HL-60 (cell line): Measurements from ENCODE around the gene HPCAL1.

ENCODE experiments used
- DNase-seq, 2 experiments: peaks; one replicate each; pipeline ENCODE4 v3.0.0-alpha.2; 2010 to 2020; ENCODE audit warnings: low read depth in 1 of 2, low spot score in 1 of 2
- H3K27ac ChIP-seq: fragments of 250-450 bp; sonication (Bioruptor Pico); replicated peaks from 2 replicates; pipeline ENCODE4 v1.5.1; 2020; ENCODE audit warnings: mild to moderate bottlenecking, moderate library complexity
- H3K27me3 ChIP-seq: fragments of 250-450 bp; sonication (Bioruptor Pico); 2 replicates; pipeline ENCODE4 v1.5.1; 2021; ENCODE audit warnings: mild to moderate bottlenecking, moderate library complexity; ENCODE audit not compliant: insufficient read depth, poor library complexity, severe bottlenecking
- H3K4me3 ChIP-seq: replicated peaks from 2 replicates; pipeline ENCODE4 v1.5.1; 2011; ENCODE audit warnings: mild to moderate bottlenecking, control low read depth, low read length; ENCODE audit not compliant: insufficient read depth
- GABPA ChIP-seq: IDR thresholded peaks from 2 replicates; pipeline ENCODE4 v1.6.1; 2012; ENCODE audit warnings: low read depth
- POLR2AphosphoS5 ChIP-seq: IDR thresholded peaks from 2 replicates; pipeline ENCODE4 v1.6.1; 2012; ENCODE audit warnings: low read depth
- SPI1 ChIP-seq: IDR thresholded peaks from 2 replicates; pipeline ENCODE4 v1.6.1; 2012; ENCODE audit warnings: low read depth, mild to moderate bottlenecking, borderline replicate concordance
- TF ChIP-seq, protein P1 (sequence below): IDR thresholded peaks from 2 replicates; pipeline ENCODE4 v1.6.1; 2012; ENCODE audit warnings: low read depth; ENCODE audit not compliant: insufficient replicate concordance
- TF ChIP-seq, protein P2 (sequence below): IDR thresholded peaks from one replicate; pipeline ENCODE4 v1.5.1; 2011; ENCODE audit warnings: low read length, control low read depth, inconsistent platforms; ENCODE audit not compliant: insufficient read depth

The HPCAL1 gene

DNA sequence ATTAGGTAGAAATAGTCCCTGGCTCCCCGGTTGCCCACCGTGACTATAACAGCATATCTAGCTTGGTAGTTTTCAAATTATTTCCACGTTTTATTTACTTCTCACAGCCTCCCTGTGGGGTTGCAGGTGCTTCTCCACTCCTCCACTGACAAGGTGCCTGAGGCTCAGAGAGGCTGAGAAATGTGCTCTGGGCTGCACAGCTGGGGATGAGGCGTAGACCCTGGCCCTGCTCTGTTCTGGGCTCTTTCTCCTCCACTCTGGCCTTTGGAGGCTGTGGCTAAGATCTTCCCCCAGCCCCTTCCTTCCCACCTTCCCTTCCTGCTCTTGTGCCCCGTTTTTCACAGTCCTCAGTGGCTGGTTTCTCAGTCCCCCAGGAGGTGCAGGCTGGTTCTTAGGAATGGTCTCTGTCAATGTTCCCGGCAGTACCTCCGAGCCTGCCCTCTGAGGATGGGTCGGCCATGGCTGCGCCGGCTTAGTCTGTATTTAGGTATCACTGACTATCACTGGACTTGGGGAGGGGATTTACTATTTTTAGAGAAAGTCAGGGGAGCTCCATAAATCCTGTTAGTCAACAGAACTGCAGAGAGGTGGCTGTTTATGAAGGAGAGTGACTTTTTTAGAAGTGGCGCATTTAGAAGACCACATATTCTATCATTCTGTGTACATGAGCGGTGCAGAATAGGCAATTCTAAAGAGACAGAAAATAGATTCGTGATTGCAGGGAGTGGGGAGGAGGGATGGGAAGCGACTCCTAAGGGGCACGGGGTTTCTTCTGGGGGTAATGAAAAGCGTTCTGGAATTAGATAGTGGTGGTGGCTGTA lies 35.0 kb downstream of the HPCAL1 start:
- no peak overlapping the region for H3K4me3 ChIP-seq
- no peaks in the 10 kb centered on the region for H3K27me3 ChIP-seq
- DNase-seq = no peak
- no peak overlapping the region for H3K27ac ChIP-seq
- TF ChIP-seq POLR2AphosphoS5 = no peak
- no peak for TF ChIP-seq SPI1
- TF ChIP-seq GABPA = no peak
- TF ChIP-seq, protein P1, sequence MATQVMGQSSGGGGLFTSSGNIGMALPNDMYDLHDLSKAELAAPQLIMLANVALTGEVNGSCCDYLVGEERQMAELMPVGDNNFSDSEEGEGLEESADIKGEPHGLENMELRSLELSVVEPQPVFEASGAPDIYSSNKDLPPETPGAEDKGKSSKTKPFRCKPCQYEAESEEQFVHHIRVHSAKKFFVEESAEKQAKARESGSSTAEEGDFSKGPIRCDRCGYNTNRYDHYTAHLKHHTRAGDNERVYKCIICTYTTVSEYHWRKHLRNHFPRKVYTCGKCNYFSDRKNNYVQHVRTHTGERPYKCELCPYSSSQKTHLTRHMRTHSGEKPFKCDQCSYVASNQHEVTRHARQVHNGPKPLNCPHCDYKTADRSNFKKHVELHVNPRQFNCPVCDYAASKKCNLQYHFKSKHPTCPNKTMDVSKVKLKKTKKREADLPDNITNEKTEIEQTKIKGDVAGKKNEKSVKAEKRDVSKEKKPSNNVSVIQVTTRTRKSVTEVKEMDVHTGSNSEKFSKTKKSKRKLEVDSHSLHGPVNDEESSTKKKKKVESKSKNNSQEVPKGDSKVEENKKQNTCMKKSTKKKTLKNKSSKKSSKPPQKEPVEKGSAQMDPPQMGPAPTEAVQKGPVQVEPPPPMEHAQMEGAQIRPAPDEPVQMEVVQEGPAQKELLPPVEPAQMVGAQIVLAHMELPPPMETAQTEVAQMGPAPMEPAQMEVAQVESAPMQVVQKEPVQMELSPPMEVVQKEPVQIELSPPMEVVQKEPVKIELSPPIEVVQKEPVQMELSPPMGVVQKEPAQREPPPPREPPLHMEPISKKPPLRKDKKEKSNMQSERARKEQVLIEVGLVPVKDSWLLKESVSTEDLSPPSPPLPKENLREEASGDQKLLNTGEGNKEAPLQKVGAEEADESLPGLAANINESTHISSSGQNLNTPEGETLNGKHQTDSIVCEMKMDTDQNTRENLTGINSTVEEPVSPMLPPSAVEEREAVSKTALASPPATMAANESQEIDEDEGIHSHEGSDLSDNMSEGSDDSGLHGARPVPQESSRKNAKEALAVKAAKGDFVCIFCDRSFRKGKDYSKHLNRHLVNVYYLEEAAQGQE = no peak
- TF ChIP-seq, protein P2, sequence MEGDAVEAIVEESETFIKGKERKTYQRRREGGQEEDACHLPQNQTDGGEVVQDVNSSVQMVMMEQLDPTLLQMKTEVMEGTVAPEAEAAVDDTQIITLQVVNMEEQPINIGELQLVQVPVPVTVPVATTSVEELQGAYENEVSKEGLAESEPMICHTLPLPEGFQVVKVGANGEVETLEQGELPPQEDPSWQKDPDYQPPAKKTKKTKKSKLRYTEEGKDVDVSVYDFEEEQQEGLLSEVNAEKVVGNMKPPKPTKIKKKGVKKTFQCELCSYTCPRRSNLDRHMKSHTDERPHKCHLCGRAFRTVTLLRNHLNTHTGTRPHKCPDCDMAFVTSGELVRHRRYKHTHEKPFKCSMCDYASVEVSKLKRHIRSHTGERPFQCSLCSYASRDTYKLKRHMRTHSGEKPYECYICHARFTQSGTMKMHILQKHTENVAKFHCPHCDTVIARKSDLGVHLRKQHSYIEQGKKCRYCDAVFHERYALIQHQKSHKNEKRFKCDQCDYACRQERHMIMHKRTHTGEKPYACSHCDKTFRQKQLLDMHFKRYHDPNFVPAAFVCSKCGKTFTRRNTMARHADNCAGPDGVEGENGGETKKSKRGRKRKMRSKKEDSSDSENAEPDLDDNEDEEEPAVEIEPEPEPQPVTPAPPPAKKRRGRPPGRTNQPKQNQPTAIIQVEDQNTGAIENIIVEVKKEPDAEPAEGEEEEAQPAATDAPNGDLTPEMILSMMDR = no peak

DNA sequence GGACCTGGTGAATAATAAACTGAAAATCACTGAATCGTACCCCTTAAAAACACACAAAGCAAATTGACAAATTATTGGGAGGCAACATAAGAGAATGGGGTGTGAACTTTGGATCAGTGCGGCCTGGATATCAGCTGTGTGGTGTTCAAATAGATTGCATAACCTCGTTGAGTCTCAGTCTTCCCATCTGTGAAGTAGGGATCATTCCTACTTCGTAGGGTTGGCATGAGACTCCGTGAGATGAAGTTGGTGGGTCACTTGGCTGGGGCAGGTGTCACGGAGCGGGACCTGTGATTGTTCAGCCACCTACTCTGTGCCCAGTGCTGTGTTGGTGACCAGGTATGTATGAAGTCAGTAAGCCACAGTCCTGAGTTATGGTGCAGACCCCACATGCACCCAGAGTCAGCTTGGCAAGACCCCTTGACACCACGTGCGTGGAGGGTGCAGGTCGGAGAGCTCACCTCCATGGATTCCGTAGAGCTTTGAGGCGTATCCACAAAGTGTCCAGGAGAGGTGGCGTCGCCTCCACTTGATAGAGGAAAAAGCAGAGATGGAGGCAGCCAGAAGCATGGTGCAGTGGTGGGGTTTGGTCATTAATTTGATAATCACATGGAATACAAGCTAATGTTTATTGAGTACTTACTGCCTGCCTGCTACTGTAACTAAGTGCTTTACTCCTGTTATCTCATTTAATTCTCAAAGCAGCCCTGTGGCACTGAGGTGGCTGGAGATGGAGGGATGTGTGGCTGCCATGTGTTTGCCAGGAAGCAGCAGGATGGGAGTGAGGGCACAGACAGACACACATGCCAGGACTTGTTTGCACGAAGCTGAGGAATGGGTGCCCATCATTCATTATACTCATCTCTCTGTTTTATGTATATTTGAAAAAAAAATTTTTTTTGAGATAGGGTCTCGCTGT lies 35.8 kb downstream of the HPCAL1 start:
- TF ChIP-seq, protein P1 = no peak
- TF ChIP-seq SPI1 = no peak
- TF ChIP-seq, protein P2 = no peak
- no peak for TF ChIP-seq GABPA
- no peak for TF ChIP-seq POLR2AphosphoS5
- Histone ChIP-seq H3K27me3 (no peaks in the 10 kb centered on the region), H3K27ac (no peak overlapping the region), H3K4me3 (no peak overlapping the region)
- no peak for DNase-seq

DNA sequence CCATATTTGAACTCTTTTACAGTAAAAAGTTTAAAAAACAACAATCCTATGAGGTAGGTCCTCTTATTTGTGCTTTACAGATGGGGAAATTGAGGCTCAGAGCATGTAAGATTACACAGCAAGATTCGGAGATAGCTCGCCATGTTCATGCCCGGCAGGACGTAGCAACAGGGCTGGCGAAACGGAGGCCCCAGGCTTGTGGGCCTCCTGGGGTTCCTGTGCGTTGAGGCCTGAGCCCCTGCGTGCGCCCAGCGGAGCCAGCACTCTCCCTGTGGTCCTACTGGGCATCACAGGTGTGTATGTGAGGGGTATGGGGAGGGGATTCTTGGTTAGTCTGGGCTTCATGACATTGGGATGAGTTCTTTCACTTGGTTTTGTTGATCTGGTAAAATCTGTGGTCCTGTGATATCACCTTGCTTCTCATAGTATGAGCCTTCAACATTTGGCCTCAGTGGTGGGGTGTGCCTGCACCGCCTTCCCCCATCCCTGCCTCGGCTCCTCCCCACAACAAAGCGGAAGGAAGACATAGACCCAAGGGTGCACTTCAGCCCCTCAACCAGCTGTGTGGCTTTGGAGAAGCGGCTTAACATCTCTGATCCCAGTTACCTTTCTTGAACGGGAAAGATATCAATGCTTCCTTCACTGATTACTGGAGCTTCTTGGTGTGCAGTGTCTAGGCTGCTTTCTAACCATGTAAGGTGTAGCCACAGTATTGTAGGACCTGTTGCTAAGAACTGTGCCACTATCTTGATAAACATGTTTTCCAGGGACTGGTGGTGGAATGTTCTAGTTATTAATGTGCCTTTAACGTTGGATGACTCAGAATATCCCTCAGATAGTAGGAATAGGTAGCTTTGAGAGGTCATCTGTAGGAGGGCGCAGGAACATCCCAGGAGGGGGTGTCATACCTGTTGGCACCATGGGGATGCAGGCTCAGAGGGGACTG lies 37.2 kb downstream of the HPCAL1 start:
- TF ChIP-seq GABPA = no peak
- no peak for TF ChIP-seq SPI1
- TF ChIP-seq POLR2AphosphoS5 = no peak
- no peak overlapping the region for H3K27ac ChIP-seq
- DNase-seq = no peak

More for the DNA sequence above, 37.2 kb downstream of the HPCAL1 start:
- Histone ChIP-seq H3K4me3 (no peak overlapping the region), H3K27me3 (no peaks in the 10 kb centered on the region)
